ENCODE data around the gene HPCA. TPM values are rescaled to one million over a fixed set of nuclear protein-coding genes. Genes with fewer than 3 reads are reported as not detected.

Gene HPCA
- total and polyA plus RNA-seq, 2 donors (not counting 3 experiments of a cell fraction or from before 2014, with no cell fraction given) = not detected

GRCh38 chr1:32891241-32891570, 4.9 kb downstream of the HPCA start:
- Histone ChIP-seq H4K20me1 (replicated peaks; ENCODE audit: control insufficient read depth, extremely low read depth, insufficient read depth, low read length) (no peaks in the 10 kb centered on the region), H3K27ac (ENCODE audit: insufficient read depth, low read depth, low read length) (no peak overlapping the region), H3K36me3 (ENCODE audit: control insufficient read depth in 2 of 2, extremely low read depth in 1 of 2, insufficient read depth in 2 of 2, low read length in 2 of 2) (no peaks in the 10 kb centered on the region), H3K9me3 (replicated peaks; ENCODE audit: control insufficient read depth, insufficient read depth, low read length) (no peaks in the 10 kb centered on the region), H3K9ac (replicated peaks; ENCODE audit: extremely low read depth, insufficient read depth, low read length) (no peak overlapping the region), H3K4me2 (ENCODE audit: insufficient read depth, low read length) (no peak overlapping the region), H3K4me1 (ENCODE audit: control insufficient read depth, extremely low read depth, insufficient read depth, low read length) (no peaks in the 10 kb centered on the region), H2AFZ (ENCODE audit: low read depth, low read length) (no peak overlapping the region), H3K4me3 (replicated peaks in 1 of 3; ENCODE audit: insufficient read depth in 1 of 3, low read depth in 1 of 3, low read length in 3 of 3) (no peak overlapping the region), H3K27me3 (ENCODE audit: control insufficient read depth in 2 of 2, insufficient read depth in 2 of 2, low read length in 2 of 2) (peaks cover 13 to 19% of the 10 kb centered on the region in 2 experiments), H3K79me2 (ENCODE audit: control insufficient read depth, insufficient read depth, low read length) (no peaks in the 10 kb centered on the region), H3K9me1 (replicated peaks; ENCODE audit: control insufficient read depth, extremely low read depth, insufficient read depth, low read length) (no peaks in the 10 kb centered on the region)
- intact Hi-C loops (cut with micrococcal nuclease) (no loop called here), dilution Hi-C loops (cut with MboI; ENCODE audit: extremely low pct_ligation_motif_present, low sequenced_read_pairs) (no loop called here)
- TF ChIP-seq EZH2 (IDR thresholded peaks at IDR 0.05; ENCODE audit: borderline replicate concordance, low read depth, low read length, severe bottlenecking) (no peak), FOS (IDR thresholded peaks at IDR 0.05; ENCODE audit: borderline replicate concordance, insufficient read depth, low read length) (no peak), POLR2AphosphoS5 (IDR thresholded peaks at IDR 0.05; ENCODE audit: insufficient read depth, low read depth, low read length) (no peak), MAX (IDR thresholded peaks at IDR 0.05; ENCODE audit: insufficient read depth, insufficient read length) (no peak), JUN (IDR thresholded peaks at IDR 0.05; ENCODE audit: borderline replicate concordance, insufficient read depth, insufficient read length, low read depth) (no peak), POLR2A (IDR thresholded peaks at IDR 0.05; ENCODE audit: low read depth, low read length) (no peak), CTCF (IDR thresholded peaks at IDR 0.05; ENCODE audit: extremely low read depth in 1 of 2, insufficient read depth in 1 of 2, low read depth in 1 of 2, low read length in 2 of 2) (no peak), GATA2 (IDR thresholded peaks at IDR 0.05; ENCODE audit: insufficient read depth, insufficient read length, low read depth, low read length) (no peak), MYC (IDR thresholded peaks at IDR 0.05; ENCODE audit: low read depth, low read length) (no peak)
- FAIRE-seq = no peak
- POLR2A ChIA-PET = interaction anchor here (0.6 kb wide), 1 partner anchor 166 kb away, joined by 3 read pairs; no protein-coding TSS in a partner anchor
- no TSS peak for BruUV-seq (replicated peaks)
- CTCF ChIA-PET = interaction anchor here (0.9 to 5.7 kb wide), 3 partner anchors 9 to 14 kb away, joined by 3 to 51 read pairs (median 4); no protein-coding TSS in a partner anchor
- no peak for DNase-seq (ENCODE audit: low read depth, low spot score)

Measured in endothelial cell of umbilical vein (primary cell).